ENCODE data around the gene CHD5.

DNA sequence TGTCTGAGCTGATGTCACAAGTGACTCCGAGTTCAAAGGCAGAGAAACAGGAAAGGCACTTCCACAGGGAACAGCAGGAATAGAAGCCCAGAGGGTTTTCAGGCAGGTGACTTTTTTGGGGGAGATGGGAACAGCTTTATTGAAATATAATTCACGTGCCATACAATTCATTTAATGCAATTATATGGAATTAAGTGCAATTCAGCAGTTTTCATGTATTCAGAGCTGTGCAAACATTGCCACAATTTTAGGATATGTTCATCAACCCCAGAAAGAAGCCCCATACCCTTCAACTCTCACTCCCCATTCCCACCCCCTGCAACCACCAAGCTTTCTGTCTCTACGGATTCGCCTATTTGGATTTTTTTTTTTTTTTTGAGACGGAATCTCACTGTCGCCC is 117.5 kb downstream of the CHD5 start:
- TF ChIP-seq CTCF (IDR thresholded peaks at IDR 0.05) (no peak), POLR2A (IDR thresholded peaks at IDR 0.05) (no peak)
